Central memory CD4-positive, alpha-beta T cell (primary cell): ENCODE measurements around the gene KIF27.
"Not testable (repeated sequence)": the region's sequence is repeated elsewhere in the genome, so short reads cannot be mapped to it uniquely, and the experiment has no call there.

Experiments
- DNase-seq: peaks from one replicate; pipeline ENCODE4 v3.0.0; 2022

The KIF27 gene

GRCh38 chr9:83809213-83809612, 112.0 kb downstream of the KIF27 start:
- not testable (repeated sequence) for DNase-seq

DNA sequence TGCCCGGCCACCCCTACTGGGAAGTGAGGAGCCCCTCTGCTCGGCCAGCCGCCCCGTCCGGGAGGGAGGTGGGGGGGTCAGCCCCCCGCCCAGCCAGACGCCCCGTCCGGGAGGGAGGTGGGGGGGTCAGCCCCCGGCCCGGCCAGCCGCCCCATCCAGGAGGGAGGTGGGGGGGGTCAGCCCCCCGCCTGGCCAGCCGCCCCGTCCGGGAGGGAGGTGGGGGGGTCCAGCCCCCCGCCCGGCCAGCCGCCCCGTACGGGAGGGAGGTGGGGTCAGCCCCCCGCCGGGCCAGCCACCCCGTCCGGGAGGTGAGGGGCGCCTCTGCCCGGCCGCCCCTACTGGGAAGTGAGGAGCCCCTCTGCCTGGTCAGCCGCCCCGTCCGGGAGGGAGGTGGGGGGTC, 116.8 kb downstream of the KIF27 start:
- DNase-seq: not testable (repeated sequence)

- DNase-seq: not testable (repeated sequence)
These were observed 117.3 kb downstream of the KIF27 start for GRCh38 chr9:83803941-83804340.

DNA sequence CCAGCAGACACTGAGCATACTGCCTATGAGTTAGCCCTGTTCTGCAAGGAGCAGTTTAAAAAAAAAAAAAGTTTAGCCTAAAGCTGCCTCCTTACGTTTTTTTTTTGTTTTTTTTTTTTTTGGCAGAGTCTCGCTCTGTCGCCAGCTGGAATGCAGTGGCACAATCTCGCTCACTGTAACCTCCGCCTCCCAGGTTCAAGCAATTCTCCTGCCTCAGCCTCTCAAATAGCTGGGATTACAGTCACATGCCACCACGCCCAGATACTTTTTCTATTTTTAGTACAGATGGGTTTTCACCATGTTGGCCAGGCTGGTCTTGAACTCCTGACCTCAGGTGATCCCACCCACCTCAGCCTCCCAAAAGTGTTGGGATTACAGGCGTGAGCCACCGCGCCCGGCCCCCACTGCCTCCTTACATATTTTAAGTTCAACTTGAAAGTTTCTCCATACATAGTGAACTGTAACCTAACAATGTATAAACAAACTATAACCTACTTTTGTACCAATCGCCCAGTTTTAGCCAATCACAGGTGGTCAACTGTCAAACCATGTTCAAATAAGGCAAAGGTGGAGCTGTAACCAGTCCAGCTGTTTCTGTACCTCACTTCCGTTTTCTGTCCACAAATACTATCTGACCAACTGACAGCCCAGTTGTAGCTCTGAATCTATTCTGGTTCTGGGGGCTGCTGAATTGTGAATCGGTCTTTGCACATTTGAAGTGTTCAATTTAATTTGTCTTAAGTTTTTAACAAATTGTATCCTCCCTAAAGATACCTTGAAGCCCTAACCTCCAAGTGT, 120.8 kb downstream of the KIF27 start:
- no peak for DNase-seq

DNA sequence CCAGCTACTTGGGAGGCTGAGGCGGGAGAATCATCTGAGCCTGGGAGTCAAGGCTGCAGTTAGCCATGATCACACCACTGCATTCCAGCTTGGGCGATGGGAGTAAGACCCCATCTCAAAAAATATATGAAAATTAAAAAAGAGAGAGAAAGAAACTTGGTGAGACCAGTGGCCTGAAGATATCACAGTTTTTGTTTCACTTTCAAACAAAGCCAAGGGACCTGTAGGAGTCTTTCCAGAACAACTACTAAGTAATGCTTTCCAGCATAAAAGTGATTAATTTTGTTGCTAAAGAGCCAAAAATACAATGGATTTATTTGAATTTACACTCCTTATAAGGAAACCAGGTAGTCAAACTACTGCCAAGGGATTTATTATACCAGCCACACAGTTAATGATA, 127.2 kb downstream of the KIF27 start:
- DNase-seq: no peak

- DNase-seq: no peak
These were observed 128.5 kb downstream of the KIF27 start for GRCh38 chr9:83792746-83793145.
